ENCODE data around the gene IL17F. TPM values are rescaled to one million over a fixed set of nuclear protein-coding genes. Genes with fewer than 3 reads are reported as not detected.

Gene IL17F
- total and polyA plus RNA-seq, 9 donors = not detected

GRCh38 chr6:52221302-52221701 is 23.0 kb downstream of the IL17F start:
- no peak for DNase-seq
- no peak for TF ChIP-seq EP300 (IDR thresholded peaks at IDR 0.05)
- TF ChIP-seq POLR2A (IDR thresholded peaks at IDR 0.05) = no peak
- H3K27ac ChIP-seq = no peak overlapping the region
- H3K27me3 ChIP-seq = no peaks in the 10 kb centered on the region
- intact Hi-C loops (cut with DNase I) = no loop called here
- no peak overlapping the region for H3K4me3 ChIP-seq
- H3K4me1 ChIP-seq (ENCODE audit: insufficient read depth) = no peaks in the 10 kb centered on the region
- no peaks in the 10 kb centered on the region for H3K36me3 ChIP-seq
- H3K9me3 ChIP-seq = no peaks in the 10 kb centered on the region
- 56 to 66% (median 61%) methylated on average over 3 of the region's 3 CpGs for WGBS, 3 donors

- Histone ChIP-seq H3K4me3 (no peak overlapping the region), H3K9me3 (no peaks in the 10 kb centered on the region), H3K36me3 (no peaks in the 10 kb centered on the region), H3K4me1 (ENCODE audit: insufficient read depth) (no peaks in the 10 kb centered on the region), H3K27ac (no peak overlapping the region), H3K27me3 (no peaks in the 10 kb centered on the region)
- DNase-seq = no peak
- TF ChIP-seq, protein P1, sequence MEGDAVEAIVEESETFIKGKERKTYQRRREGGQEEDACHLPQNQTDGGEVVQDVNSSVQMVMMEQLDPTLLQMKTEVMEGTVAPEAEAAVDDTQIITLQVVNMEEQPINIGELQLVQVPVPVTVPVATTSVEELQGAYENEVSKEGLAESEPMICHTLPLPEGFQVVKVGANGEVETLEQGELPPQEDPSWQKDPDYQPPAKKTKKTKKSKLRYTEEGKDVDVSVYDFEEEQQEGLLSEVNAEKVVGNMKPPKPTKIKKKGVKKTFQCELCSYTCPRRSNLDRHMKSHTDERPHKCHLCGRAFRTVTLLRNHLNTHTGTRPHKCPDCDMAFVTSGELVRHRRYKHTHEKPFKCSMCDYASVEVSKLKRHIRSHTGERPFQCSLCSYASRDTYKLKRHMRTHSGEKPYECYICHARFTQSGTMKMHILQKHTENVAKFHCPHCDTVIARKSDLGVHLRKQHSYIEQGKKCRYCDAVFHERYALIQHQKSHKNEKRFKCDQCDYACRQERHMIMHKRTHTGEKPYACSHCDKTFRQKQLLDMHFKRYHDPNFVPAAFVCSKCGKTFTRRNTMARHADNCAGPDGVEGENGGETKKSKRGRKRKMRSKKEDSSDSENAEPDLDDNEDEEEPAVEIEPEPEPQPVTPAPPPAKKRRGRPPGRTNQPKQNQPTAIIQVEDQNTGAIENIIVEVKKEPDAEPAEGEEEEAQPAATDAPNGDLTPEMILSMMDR (IDR thresholded peaks at IDR 0.05) = no peak
- TF ChIP-seq EP300 (IDR thresholded peaks at IDR 0.05) (no peak), POLR2A (IDR thresholded peaks at IDR 0.05) (no peak)
- intact Hi-C loops (cut with DNase I) = no loop called here
- 79 to 88% (median 80%) methylated on average over 2 of the region's 2 CpGs for WGBS, 3 donors
Observed at GRCh38 chr6:52217761-52218160, 26.5 kb downstream of the IL17F start.

GRCh38 chr6:52216932-52217575 is 27.2 kb downstream of the IL17F start:
- Histone ChIP-seq H3K9me3 (no peaks in the 10 kb centered on the region), H3K27me3 (no peaks in the 10 kb centered on the region), H3K4me1 (ENCODE audit: insufficient read depth) (no peaks in the 10 kb centered on the region), H3K4me3 (no peak overlapping the region), H3K36me3 (no peaks in the 10 kb centered on the region), H3K27ac (no peak overlapping the region)
- WGBS, 3 donors = 86 to 89% (median 87%) methylated on average over 5 of the region's 5 CpGs
- no peak for DNase-seq
- TF ChIP-seq, protein P1 (IDR thresholded peaks at IDR 0.05) = no peak
- TF ChIP-seq EP300 (IDR thresholded peaks at IDR 0.05) = no peak
- no peak for TF ChIP-seq POLR2A (IDR thresholded peaks at IDR 0.05)
- intact Hi-C loops (cut with DNase I) = no loop called here

GRCh38 chr6:52215787-52216186 is 28.5 kb downstream of the IL17F start:
- Histone ChIP-seq H3K4me3 (no peak overlapping the region), H3K27me3 (no peaks in the 10 kb centered on the region), H3K36me3 (no peaks in the 10 kb centered on the region), H3K27ac (no peak overlapping the region), H3K9me3 (no peaks in the 10 kb centered on the region), H3K4me1 (ENCODE audit: insufficient read depth) (no peaks in the 10 kb centered on the region)
- DNase-seq = no peak
- TF ChIP-seq POLR2A (IDR thresholded peaks at IDR 0.05) (no peak), EP300 (IDR thresholded peaks at IDR 0.05) (no peak)
- TF ChIP-seq, protein P1 (IDR thresholded peaks at IDR 0.05) = no peak
- intact Hi-C loops (cut with DNase I) = no loop called here

DNA sequence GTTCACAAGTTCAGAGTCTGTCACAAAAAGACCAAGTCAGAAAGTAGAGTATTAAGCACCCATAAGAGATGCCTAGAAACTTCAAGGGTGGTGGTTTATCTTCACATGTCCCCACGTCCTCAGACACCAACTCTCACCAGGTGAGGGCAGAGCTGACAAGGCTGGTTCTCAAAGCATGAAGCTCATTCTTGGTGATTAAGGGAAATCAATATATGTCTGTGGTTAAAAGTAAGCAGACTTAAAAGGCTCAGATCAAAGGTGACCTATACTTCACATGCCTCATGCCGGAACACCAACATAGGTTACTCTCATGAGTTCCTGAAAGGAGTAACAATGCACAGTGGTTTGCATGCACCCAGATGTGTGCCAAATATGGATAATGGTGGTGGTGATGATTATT is 31.2 kb downstream of the IL17F start:
- no peak overlapping the region for H3K27ac ChIP-seq
- H3K27me3 ChIP-seq = no peaks in the 10 kb centered on the region
- DNase-seq = no peak
- H3K9me3 ChIP-seq = no peaks in the 10 kb centered on the region
- no peak for TF ChIP-seq EP300 (IDR thresholded peaks at IDR 0.05)
- no peaks in the 10 kb centered on the region for H3K4me1 ChIP-seq (ENCODE audit: insufficient read depth)
- WGBS, 3 donors = 48 to 67% (median 51%) methylated on average over 2 of the region's 2 CpGs
- no peak overlapping the region for H3K4me3 ChIP-seq
- no peaks in the 10 kb centered on the region for H3K36me3 ChIP-seq
- intact Hi-C loops (cut with DNase I) = no loop called here

Data from ovary (tissue), 9 donors.